ENCODE results near the gene ASTN2.

- TF ChIP-seq CTCF (IDR thresholded peaks at IDR 0.05; ENCODE audit: low read length): no peak
- no peak for TF ChIP-seq EZH2 (optimal IDR thresholded peaks at IDR 0.05; ENCODE audit: low read depth, low read length)
These were observed 945.9 kb downstream of the ASTN2 start for GRCh38 chr9:116468793-116469527.

All from MM.1S (cell line).